Upper lobe of left lung (tissue), 4 donors: ENCODE data around the gene SERPINA5.

Experiments
- POLR2A ChIP-seq, 4 donors: fragments of 450-650 bp; IDR thresholded peaks; one replicate each; pipeline ENCODE4 v1.5.1; 2016 to 2017; ENCODE audit warnings: antibody characterized with exemption in 4 of 4, mild to moderate bottlenecking in 2 of 4
- POLR2AphosphoS5 ChIP-seq, 2 donors: sonication (generic); formaldehyde crosslinking; IDR thresholded peaks; one replicate each; pipeline ENCODE4 v1.5.1; 2017; ENCODE audit warnings: antibody characterized with exemption in 2 of 2
- TF ChIP-seq, protein P1 (sequence below), 6 experiments: fragments of 450-650 bp in 4 of 6; fragments of 200-600 bp in 2 of 6; sonication (generic) in 2 of 6; IDR thresholded peaks; one replicate each; pipeline ENCODE4 v1.5.1; 2016 to 2019; ENCODE audit warnings: antibody characterized with exemption in 6 of 6

DNA sequence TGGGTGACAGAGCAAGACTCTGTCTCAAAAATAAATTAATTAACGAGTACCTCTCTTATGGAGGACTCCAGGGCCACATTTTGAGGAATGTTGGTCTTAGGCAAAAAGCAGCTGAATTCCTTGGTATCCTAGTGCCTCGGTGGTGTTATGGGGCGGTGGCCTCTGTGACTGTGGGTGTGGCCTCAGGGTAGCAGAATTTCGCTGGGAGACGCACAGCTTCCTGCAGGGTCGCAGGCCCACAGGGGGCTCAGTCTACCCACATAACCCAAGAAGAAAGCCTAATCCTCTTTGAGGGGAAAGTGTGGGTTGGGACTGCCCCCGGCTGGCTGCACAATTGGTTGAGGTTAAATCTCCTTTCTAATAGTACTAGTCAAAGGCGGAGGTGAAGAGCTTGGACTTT is 31.2 kb upstream of the SERPINA5 start:
- TF ChIP-seq POLR2AphosphoS5 (IDR thresholded peaks at IDR 0.05) (no peak), POLR2A (IDR thresholded peaks at IDR 0.05) (no peak)
- TF ChIP-seq, protein P1, sequence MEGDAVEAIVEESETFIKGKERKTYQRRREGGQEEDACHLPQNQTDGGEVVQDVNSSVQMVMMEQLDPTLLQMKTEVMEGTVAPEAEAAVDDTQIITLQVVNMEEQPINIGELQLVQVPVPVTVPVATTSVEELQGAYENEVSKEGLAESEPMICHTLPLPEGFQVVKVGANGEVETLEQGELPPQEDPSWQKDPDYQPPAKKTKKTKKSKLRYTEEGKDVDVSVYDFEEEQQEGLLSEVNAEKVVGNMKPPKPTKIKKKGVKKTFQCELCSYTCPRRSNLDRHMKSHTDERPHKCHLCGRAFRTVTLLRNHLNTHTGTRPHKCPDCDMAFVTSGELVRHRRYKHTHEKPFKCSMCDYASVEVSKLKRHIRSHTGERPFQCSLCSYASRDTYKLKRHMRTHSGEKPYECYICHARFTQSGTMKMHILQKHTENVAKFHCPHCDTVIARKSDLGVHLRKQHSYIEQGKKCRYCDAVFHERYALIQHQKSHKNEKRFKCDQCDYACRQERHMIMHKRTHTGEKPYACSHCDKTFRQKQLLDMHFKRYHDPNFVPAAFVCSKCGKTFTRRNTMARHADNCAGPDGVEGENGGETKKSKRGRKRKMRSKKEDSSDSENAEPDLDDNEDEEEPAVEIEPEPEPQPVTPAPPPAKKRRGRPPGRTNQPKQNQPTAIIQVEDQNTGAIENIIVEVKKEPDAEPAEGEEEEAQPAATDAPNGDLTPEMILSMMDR (IDR thresholded peaks at IDR 0.05): no peak
